Measurements from ENCODE around the gene GABRR1.

DNA sequence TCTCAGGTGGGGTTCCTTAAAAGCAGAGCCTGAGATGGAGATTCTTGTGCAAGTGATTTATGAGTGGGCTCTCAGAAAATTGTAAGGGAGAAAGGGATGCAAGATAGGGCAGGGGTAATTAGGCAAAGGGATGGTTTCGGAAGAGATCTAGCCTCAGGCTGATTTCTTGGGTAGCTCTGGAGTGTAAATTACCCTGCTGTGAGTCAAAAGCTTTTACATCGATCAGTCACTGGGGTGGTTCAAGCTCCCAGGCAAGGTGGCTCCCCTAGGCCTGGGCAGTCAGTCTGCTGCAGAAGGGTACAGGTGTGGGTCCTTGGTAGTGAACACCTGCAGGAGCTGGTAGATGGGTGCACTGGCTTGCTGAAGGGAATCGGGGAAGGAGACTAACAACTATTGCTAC is 82.4 kb downstream of the GABRR1 start:
- TF ChIP-seq, protein P1, sequence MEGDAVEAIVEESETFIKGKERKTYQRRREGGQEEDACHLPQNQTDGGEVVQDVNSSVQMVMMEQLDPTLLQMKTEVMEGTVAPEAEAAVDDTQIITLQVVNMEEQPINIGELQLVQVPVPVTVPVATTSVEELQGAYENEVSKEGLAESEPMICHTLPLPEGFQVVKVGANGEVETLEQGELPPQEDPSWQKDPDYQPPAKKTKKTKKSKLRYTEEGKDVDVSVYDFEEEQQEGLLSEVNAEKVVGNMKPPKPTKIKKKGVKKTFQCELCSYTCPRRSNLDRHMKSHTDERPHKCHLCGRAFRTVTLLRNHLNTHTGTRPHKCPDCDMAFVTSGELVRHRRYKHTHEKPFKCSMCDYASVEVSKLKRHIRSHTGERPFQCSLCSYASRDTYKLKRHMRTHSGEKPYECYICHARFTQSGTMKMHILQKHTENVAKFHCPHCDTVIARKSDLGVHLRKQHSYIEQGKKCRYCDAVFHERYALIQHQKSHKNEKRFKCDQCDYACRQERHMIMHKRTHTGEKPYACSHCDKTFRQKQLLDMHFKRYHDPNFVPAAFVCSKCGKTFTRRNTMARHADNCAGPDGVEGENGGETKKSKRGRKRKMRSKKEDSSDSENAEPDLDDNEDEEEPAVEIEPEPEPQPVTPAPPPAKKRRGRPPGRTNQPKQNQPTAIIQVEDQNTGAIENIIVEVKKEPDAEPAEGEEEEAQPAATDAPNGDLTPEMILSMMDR (IDR thresholded peaks at IDR 0.05): no peak
- TF ChIP-seq EP300 (IDR thresholded peaks at IDR 0.05): no peak

Measured in ovary (tissue), 3 donors.